Keratinocyte (primary cell): ENCODE data around the gene NRP1. TPM values are rescaled to one million over a fixed set of nuclear protein-coding genes. Genes with fewer than 3 reads are reported as not detected.

Experiments
- DNase-seq: peaks from one replicate; pipeline ENCODE4 v3.0.0-alpha.2; 2011; ENCODE audit warnings: low read depth, missing footprints, low spot score
- FAIRE-seq: peaks from 2 replicates; lab custom pipeline; 2011; peaks lifted over from hg19 to GRCh38; lab: Jason Lieb, UNC
- H2AFZ ChIP-seq: 2 replicates; pipeline ENCODE4 v1.6.0; 2012; ENCODE audit warnings: low read length, control low read depth, inconsistent platforms; ENCODE audit not compliant: control insufficient read depth
- H3K27ac ChIP-seq: 2 replicates; pipeline ENCODE4 v1.5.1; 2011; ENCODE audit warnings: low read length; ENCODE audit not compliant: control insufficient read depth, insufficient read depth
- H3K27me3 ChIP-seq: 3 replicates; pipeline ENCODE4 v1.6.0; 2011; ENCODE audit warnings: low read length; ENCODE audit not compliant: control insufficient read depth, insufficient read depth; ENCODE audit errors: extremely low read depth
- H3K36me3 ChIP-seq, 2 experiments: 2 replicates in 1 of 2; 3 replicates in 1 of 2; pipeline ENCODE4 v1.5.1; 2011; ENCODE audit warnings: low read length in 2 of 2, mild to moderate bottlenecking in 1 of 2; ENCODE audit not compliant: control insufficient read depth in 2 of 2, insufficient read depth in 2 of 2; ENCODE audit errors: extremely low read depth in 1 of 2
- H3K4me1 ChIP-seq: 3 replicates; pipeline ENCODE4 v1.5.1; 2011; ENCODE audit warnings: low read length; ENCODE audit not compliant: control insufficient read depth, insufficient read depth; ENCODE audit errors: extremely low read depth
- H3K4me2 ChIP-seq: 3 replicates; pipeline ENCODE4 v1.6.0; 2011; ENCODE audit warnings: low read depth, low read length; ENCODE audit not compliant: control insufficient read depth, insufficient read depth; ENCODE audit errors: extremely low read depth
- H3K4me3 ChIP-seq, 3 experiments: fragments of 200-600 bp in 1 of 3; sonication (generic) in 1 of 3; 2 replicates in 2 of 3; 3 replicates in 1 of 3; pipeline ENCODE4 v1.5.1; 2011 to 2016; ENCODE audit warnings: low read length in 3 of 3, mild to moderate bottlenecking in 3 of 3, control low read depth in 2 of 3, inconsistent platforms in 1 of 3, low read depth in 1 of 3, mixed read lengths in 1 of 3, mixed run types in 1 of 3, moderate library complexity in 1 of 3; ENCODE audit not compliant: control insufficient read depth in 2 of 3, insufficient read depth in 2 of 3; ENCODE audit errors: extremely low read depth in 1 of 3
- H3K79me2 ChIP-seq: 2 replicates; pipeline ENCODE4 v1.6.0; 2012; ENCODE audit warnings: low read length; ENCODE audit not compliant: control insufficient read depth, insufficient read depth
- H3K9ac ChIP-seq: 3 replicates; pipeline ENCODE4 v1.6.0; 2011; ENCODE audit warnings: low read length; ENCODE audit not compliant: control insufficient read depth, insufficient read depth; ENCODE audit errors: extremely low read depth
- H3K9me1 ChIP-seq: 3 replicates; pipeline ENCODE4 v1.6.0; 2011; ENCODE audit warnings: low read length; ENCODE audit not compliant: control insufficient read depth, insufficient read depth; ENCODE audit errors: extremely low read depth
- H3K9me3 ChIP-seq: 2 replicates; pipeline ENCODE4 v1.5.1; 2012; ENCODE audit warnings: low read depth, low read length; ENCODE audit not compliant: control insufficient read depth
- H4K20me1 ChIP-seq: 3 replicates; pipeline ENCODE4 v1.6.0; 2011; ENCODE audit warnings: low read length; ENCODE audit not compliant: control insufficient read depth, insufficient read depth; ENCODE audit errors: extremely low read depth
- CTCF ChIP-seq, 3 experiments: IDR thresholded peaks in 1 of 3; conservative IDR thresholded peaks in 1 of 3; optimal IDR thresholded peaks in 1 of 3; 2 replicates in 2 of 3; 3 replicates in 1 of 3; pipeline versions ENCODE3 to v1.5.1; 2011; ENCODE audit warnings: low read length in 3 of 3, mild to moderate bottlenecking in 3 of 3, moderate library complexity in 2 of 3, control low read depth in 1 of 3, inconsistent platforms in 1 of 3; ENCODE audit not compliant: insufficient read depth in 2 of 3; ENCODE audit errors: extremely low read depth in 1 of 3
- EZH2 ChIP-seq: IDR thresholded peaks from one replicate; pipeline ENCODE4 v1.6.1; 2012; ENCODE audit warnings: inconsistent platforms, mild to moderate bottlenecking, low read length, moderate library complexity
- dilution Hi-C: fragments of 300-500 bp; cut with MboI; formaldehyde crosslinking; loops from one replicate; pipeline ENCODE4 v1.7.0; 2020; ENCODE audit warnings: low sequenced_read_pairs; ENCODE audit not compliant: extremely low pct_ligation_motif_present
- polyA plus RNA-seq, 5 experiments: library from polyadenylated mRNA; depleted of rRNA in 3 of 5; stranded (reverse) in 3 of 5; stranded (forward) in 1 of 5; unstranded in 1 of 5; fragments of >200 nt; gene quantifications; 1 replicate in 1 of 5; 2 replicates in 3 of 5; 3 replicates in 1 of 5; pipeline versions ENCODE4 v1.2.1 to v1.2.3, GENCODE V29; 2011 to 2012; ENCODE audit warnings: missing spikeins in 2 of 5, low read depth in 1 of 5, low replicate concordance in 1 of 5

The NRP1 gene
- polyA plus RNA-seq, 1 donor (not counting 4 experiments of a cell fraction or from before 2014, with no cell fraction given): 36.2 TPM

GRCh38 chr10:33237736-33238624 is 96.5 kb downstream of the NRP1 start:
- Histone ChIP-seq H3K4me3 (peak overlapping the region in 1 of 3 experiments; percentile 3), H4K20me1 (no peaks in the 10 kb centered on the region), H3K27me3 (no peaks in the 10 kb centered on the region), H3K4me1 (peaks cover 29% of the 10 kb centered on the region), H3K9ac (peak overlapping the region; percentile 16), H3K9me1 (no peaks in the 10 kb centered on the region), H2AFZ (no peak overlapping the region), H3K9me3 (no peaks in the 10 kb centered on the region), H3K36me3 (peaks cover 0 to 17% of the 10 kb centered on the region in 2 experiments), H3K27ac (peak overlapping the region; percentile 55), H3K4me2 (peak overlapping the region; percentile 56), H3K79me2 (no peaks in the 10 kb centered on the region)
- dilution Hi-C loops: no loop called here
- DNase-seq (peak; percentile 66), FAIRE-seq (peak; percentile 98)
- no peak for TF ChIP-seq EZH2
- no peak for TF ChIP-seq CTCF (optimal IDR thresholded peaks at IDR 0.05 in 1 of 3, IDR thresholded peaks at IDR 0.05 in 1 of 3, conservative IDR thresholded peaks at IDR 0.05 in 1 of 3; ENCODE audit: extremely low read depth in 1 of 3, insufficient read depth in 2 of 3, low read length in 3 of 3)

GRCh38 chr10:33236916-33237315 is 97.6 kb downstream of the NRP1 start:
- peaks cover 29% of the 10 kb centered on the region for H3K4me1 ChIP-seq
- FAIRE-seq (no peak), DNase-seq (no peak)
- H3K9me1 ChIP-seq: no peaks in the 10 kb centered on the region
- dilution Hi-C loops: no loop called here
- no peak overlapping the region for H2AFZ ChIP-seq
- no peak overlapping the region for H3K4me3 ChIP-seq
- H3K9ac ChIP-seq: no peak overlapping the region
- TF ChIP-seq CTCF (optimal IDR thresholded peaks at IDR 0.05 in 1 of 3, IDR thresholded peaks at IDR 0.05 in 1 of 3, conservative IDR thresholded peaks at IDR 0.05 in 1 of 3; ENCODE audit: extremely low read depth in 1 of 3, insufficient read depth in 2 of 3, low read length in 3 of 3) (no peak), EZH2 (no peak)
- H3K27ac ChIP-seq: no peak overlapping the region
- H4K20me1 ChIP-seq: no peaks in the 10 kb centered on the region
- H3K79me2 ChIP-seq: no peaks in the 10 kb centered on the region
- no peak overlapping the region for H3K4me2 ChIP-seq
- no peaks in the 10 kb centered on the region for H3K9me3 ChIP-seq
- no peaks in the 10 kb centered on the region for H3K27me3 ChIP-seq
- peaks cover 0 to 17% of the 10 kb centered on the region in 2 experiments for H3K36me3 ChIP-seq
